NCI-H1694 (cell line): Measurements from ENCODE around the gene TIMM23.
"Not testable (repeated sequence)": the region's sequence is repeated elsewhere in the genome, so short reads cannot be mapped to it uniquely, and the experiment has no call there.

Experiments
- DNase-seq: peaks from one replicate; lab custom pipeline; 2025; lab: John Stamatoyannopoulos, UW

Gene TIMM23

GRCh38 chr10:45997557-45997956, 25.3 kb downstream of the TIMM23 start:
- DNase-seq = no peak

DNA sequence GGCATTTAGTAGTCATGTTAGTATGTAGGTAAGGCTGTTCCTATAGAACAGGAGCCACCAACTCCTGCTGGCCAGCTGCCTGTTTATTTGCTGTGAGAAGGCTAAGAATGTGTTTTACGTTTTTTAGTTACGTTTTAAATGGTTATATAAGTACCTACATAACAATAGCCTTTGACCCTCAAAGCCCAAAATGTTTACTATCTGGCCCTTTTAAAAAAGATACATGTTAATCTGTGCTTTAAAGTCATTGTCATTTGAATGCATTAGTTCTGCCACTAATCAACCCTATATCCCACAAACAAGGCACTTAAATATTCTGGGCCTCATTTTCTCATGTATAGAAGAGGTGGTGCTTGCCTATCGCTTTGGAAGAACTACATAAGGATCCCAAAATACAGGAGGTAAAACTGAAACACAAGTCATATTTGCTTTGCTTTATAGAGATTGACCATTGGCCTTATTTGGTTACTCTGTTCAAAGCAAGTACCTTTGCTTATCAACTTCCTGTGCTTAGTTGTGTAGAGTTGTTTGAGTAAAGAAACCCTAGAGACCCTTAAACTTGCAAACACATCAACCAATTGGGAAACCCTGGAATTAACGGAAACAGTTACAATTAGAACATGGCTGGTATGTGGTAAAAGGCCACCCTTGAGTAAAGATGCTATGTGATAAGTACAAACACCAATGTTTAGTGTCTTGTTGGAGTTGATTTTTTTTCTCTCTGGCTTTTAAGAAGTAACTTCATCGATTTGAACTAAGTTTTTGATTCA, 25.9 kb downstream of the TIMM23 start:
- DNase-seq = no peak

DNA sequence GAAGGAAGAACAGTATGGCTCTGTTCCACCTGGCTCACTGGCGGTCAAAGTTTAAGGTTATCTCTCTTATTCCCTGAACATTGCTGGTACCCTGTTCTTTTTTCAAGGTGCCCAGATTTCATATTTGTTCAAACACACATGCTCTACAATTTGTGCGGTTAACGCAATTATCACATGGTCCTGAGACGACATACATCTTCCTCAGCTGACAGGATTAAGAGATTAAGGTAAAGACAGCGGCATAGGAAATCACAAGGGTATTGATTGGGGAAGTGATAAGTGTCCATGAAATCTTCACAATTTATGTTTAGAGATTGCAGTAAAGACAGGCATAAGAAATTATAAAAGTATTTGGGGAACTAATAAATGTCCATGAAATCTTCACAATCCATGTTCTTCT, 27.7 kb downstream of the TIMM23 start:
- DNase-seq = not testable (repeated sequence)

- no peak for DNase-seq
These were observed 28.2 kb downstream of the TIMM23 start for GRCh38 chr10:46000538-46000937.

DNA sequence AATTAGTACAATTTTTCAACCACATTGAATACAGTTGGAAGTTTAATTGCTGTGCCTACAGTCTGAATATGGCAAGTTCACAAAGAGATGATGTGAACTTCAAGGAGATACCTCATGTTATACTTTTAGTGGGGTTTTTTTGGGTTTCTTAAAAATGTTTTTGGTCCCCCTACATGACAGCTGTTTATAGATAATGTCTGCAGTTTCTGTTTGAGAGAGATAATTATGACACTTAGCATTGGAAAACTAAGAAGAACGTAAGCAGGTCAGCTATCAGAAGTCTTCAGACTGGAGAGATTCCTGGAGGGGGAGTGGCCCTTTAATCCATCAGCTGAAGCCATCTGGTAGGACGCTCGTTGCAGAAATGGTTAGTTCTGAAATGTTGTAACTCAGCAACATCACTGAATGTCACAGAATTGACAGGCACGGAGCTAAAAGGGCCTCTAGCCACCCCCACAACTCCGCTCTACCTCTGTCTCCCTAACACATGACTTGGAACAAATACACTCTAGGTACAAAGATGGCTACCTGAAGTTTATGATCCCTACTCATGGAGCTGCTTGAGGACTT, 29.0 kb downstream of the TIMM23 start:
- DNase-seq = no peak

GRCh38 chr10:46002189-46002687, 29.9 kb downstream of the TIMM23 start:
- not testable (repeated sequence) for DNase-seq

GRCh38 chr10:46002916-46003693, 30.8 kb downstream of the TIMM23 start:
- no peak for DNase-seq

- DNase-seq = no peak
These were observed 32.7 kb downstream of the TIMM23 start for GRCh38 chr10:46004963-46005362.

DNA sequence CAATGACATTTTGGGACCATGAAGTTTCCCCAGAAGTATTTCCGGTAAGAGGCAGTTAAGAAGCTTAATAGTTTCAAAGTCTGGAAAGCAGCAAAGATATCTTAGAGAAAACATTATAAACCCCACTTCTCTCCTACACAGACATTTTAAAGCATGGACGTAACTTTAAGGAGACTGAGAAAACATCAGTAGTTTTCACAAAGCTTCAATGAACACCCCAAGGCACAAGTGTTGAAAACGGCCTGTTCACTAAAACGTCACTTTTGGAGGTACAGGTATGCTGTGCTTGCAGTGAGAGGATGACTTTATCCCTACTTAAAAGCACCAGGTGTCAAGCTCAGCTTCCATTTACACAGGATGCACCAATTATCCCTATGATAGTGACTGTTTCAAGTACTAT, 33.1 kb downstream of the TIMM23 start:
- no peak for DNase-seq

DNA sequence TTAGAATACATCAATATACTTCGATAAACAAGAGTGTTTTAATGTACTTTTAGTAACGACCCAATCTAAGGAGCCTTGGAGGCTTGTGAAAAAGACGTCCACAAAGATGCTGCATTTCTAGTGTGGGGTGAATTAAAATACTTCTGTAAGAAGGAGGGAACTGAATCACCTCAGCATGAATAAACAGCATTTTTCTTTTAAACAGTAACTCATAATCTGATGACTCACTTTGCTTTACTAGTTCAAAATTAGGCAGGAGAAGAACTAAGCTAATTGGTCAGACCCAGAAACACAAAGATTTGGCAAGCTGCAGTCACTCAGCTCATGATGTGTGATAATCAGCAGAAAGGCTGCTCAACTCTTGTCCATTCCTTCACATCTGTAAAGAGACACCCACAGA, 33.9 kb downstream of the TIMM23 start:
- DNase-seq = no peak

DNA sequence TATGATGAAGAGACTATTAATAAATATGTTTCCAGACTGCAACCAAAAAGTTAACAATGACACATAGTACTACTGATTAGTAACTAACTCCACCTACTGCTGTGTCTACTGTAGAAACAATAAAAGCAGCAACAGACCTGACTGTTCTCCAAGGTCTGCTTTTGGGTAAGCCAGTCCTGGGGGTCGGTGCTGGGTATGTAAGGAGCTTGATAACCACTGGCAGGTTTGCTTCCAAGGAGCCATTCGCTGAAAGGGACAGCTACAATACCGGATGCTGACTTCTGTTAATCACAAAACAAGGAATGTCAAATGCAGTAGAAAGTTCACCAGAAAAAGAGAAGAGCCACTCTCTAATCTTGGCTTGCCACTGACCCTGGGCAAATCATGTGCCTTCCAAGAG, 40.5 kb downstream of the TIMM23 start:
- DNase-seq = no peak

DNA sequence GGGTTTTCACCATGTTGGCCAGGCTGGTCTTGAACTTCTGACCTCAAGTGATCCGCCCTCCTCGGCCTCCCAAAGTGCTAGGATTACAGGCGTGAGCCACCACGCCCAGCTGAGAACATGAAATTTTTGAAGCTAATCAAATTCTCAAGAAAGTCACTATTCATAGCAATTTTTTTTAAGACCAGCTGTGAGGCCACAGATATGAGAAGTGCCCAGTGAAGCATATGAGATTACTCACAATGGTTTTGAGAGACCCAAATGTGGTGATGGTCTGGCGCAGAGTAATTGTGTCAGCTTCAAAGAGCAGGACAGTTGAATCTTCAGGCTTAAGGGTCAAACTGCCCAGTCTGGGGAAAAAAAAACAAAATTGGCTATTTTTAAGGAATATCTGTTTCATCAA, 41.9 kb downstream of the TIMM23 start:
- no peak for DNase-seq

- no peak for DNase-seq
These were observed 42.6 kb downstream of the TIMM23 start for GRCh38 chr10:46014683-46015405.

- DNase-seq = no peak
These were observed 43.9 kb downstream of the TIMM23 start for GRCh38 chr10:46016190-46016589.

DNA sequence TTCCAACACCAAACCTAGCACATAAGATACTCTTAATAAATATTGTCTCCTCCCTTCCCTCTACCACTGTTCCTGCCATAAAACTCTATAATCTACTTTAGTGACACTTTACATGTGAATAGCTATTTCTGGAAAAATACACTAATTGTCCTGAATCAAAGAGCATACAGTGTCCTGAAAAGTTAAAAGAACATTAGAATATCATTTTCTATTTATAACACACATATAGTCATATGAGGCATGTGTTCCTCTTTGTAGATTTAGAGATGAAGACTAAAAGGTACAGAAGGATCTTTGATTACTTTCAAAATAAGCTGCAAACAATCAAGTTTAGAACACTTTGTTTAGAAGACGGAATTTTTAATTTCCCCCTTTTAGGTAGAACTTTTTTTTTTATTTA, 44.5 kb downstream of the TIMM23 start:
- DNase-seq = no peak

GRCh38 chr10:46017733-46018132, 45.4 kb downstream of the TIMM23 start:
- DNase-seq = no peak

DNA sequence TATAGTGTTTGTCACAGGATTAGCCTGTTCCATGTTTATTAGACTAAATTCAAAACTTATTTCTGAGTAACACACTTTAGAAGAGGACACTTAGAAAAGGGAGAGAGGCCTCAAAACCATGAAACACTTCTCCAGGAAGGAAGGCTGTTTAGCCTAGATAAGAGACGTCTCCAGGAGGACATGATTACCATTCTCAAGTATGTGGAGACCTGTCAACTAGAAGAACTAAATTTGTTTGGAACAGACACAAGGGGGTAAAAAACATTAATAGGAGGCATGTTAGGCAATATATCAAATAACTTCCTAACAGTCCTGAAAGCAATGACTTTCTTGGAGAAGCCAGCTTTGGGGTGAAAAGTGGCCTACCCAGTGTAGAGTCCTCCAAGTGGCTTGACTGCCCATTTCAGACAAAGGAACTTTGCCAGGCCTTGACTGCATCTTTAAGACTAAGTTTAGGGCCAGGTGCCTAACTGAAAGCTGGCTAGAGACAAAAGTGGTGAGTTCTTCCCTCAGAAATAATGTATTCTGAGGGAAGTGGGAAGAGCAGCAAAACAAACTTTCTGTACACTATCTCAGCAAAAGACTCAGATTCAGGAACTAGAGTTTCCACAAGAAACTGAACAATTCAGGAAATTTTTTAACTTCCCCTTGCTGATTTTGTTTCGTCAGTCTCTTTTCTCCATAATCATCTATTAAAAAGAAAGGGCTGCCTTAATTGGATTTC, 46.3 kb downstream of the TIMM23 start:
- no peak for DNase-seq

DNA sequence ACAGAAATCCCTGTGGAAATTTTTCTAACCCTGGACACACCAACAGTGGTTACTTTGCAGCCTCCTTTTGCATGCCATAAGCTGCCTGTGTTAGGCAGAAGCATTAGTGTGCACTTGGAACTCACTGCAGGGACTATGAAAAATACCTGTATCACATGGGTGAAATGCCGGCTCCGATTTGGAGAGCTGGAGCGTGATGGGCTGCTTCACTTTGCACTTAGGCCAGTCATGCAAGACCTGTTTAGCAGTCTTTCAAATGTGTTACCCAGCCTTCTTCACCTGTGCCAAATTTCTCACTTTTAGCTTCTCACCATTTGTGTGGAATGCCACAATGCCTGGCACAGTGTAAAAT, 46.9 kb downstream of the TIMM23 start:
- DNase-seq = no peak

- no peak for DNase-seq
These were observed 47.5 kb downstream of the TIMM23 start for GRCh38 chr10:46019569-46020343.

GRCh38 chr10:46020344-46020657, 48.0 kb downstream of the TIMM23 start:
- DNase-seq = no peak
